NK-92 (cell line): ENCODE results near the gene GSTT2.

ENCODE experiments used
- DNase-seq: peaks from one replicate; lab custom pipeline; 2025; ENCODE audit not compliant: unreplicated experiment; lab: John Stamatoyannopoulos, UW

The GSTT2 gene

GRCh38 chr22:24008381-24009226, 28.7 kb downstream of the GSTT2 start:
- DNase-seq, result no peak

GRCh38 chr22:24009227-24010017, 29.5 kb downstream of the GSTT2 start:
- DNase-seq, result no peak

- DNase-seq, result no peak
Measured at GRCh38 chr22:24010018-24010391, 30.1 kb downstream of the GSTT2 start.

GRCh38 chr22:24011735-24012068, 31.8 kb downstream of the GSTT2 start:
- no peak for DNase-seq

- no peak for DNase-seq
Measured at GRCh38 chr22:24016156-24016555, 36.2 kb downstream of the GSTT2 start.

- DNase-seq, result no peak
Measured at GRCh38 chr22:24021304-24021703, 41.4 kb downstream of the GSTT2 start.

- no peak for DNase-seq
Measured at GRCh38 chr22:24023204-24023789, 43.4 kb downstream of the GSTT2 start.

- DNase-seq, result no peak
Measured at GRCh38 chr22:24024354-24024753, 44.4 kb downstream of the GSTT2 start.

- no peak for DNase-seq
Measured at GRCh38 chr22:24025475-24025874, 45.5 kb downstream of the GSTT2 start.

GRCh38 chr22:24026056-24026455, 46.1 kb downstream of the GSTT2 start:
- no peak for DNase-seq

- no peak for DNase-seq
Measured at GRCh38 chr22:24026733-24027132, 46.8 kb downstream of the GSTT2 start.

- no peak for DNase-seq
Measured at GRCh38 chr22:24027389-24027975, 47.5 kb downstream of the GSTT2 start.

GRCh38 chr22:24027991-24028390, 48.1 kb downstream of the GSTT2 start:
- no peak for DNase-seq

GRCh38 chr22:24028533-24028932, 48.6 kb downstream of the GSTT2 start:
- DNase-seq, result no peak

- no peak for DNase-seq
Measured at GRCh38 chr22:24029304-24029703, 49.4 kb downstream of the GSTT2 start.

- no peak for DNase-seq
Measured at GRCh38 chr22:24030186-24030702, 50.3 kb downstream of the GSTT2 start.
